HCT116 (cell line): Measurements from ENCODE around the gene OR5K2. TPM values are rescaled to one million over a fixed set of nuclear protein-coding genes. Genes with fewer than 3 reads are reported as not detected.

Experiments used
- ATAC-seq: fragments of 200-7000 bp; cut with Tn5 transposase; 2 replicates; pipeline ENCODE4 v1.9.1; 2020; ENCODE audit warnings: mild to moderate bottlenecking, moderate library complexity
- BruUV-seq: library from RNA; stranded (reverse); fragments of 400-500 nt; replicated peaks from 2 replicates; lab custom pipeline; 2021; lab: Mats Ljungman, UMichigan
- CTCF ChIA-PET: fragments of 300-600 bp; sonication (Branson Sonifier 250); formaldehyde crosslinking; loops from one replicate; lab custom pipeline; 2021; ENCODE audit warnings: antibody characterized with exemption; lab: Charles Lee
- POLR2A ChIA-PET: fragments of 300-600, 350-600 bp; sonication (Branson Sonifier 250); formaldehyde crosslinking; loops from one replicate; lab custom pipeline; 2021; ENCODE audit warnings: antibody characterized with exemption; lab: Charles Lee
- RAD21 ChIA-PET, 2 experiments: fragments of 300-600 bp; sonication (Branson Sonifier 250); formaldehyde crosslinking; loops; one replicate each; lab custom pipeline; 2023; ENCODE audit warnings: low total read pairs in 2 of 2; ENCODE audit not compliant: uncharacterized antibody in 2 of 2, unreplicated experiment in 2 of 2, low non-redundant PET in 1 of 2; lab: Charles Lee
- DNase-seq: peaks from one replicate; pipeline ENCODE4 v3.0.0-alpha.2; 2010; ENCODE audit warnings: low read depth, low spot score
- H2AFZ ChIP-seq: fragments of 200-600 bp; shearing (Covaris generic), sonication (generic); 2 replicates; pipeline ENCODE4 v1.6.1; 2017; ENCODE audit warnings: low read depth, mixed run types, mixed read lengths, antibody characterized with exemption, low read length; ENCODE audit not compliant: poor library complexity, severe bottlenecking
- H3K27ac ChIP-seq: 2 replicates; pipeline ENCODE4 v1.5.1; 2012; ENCODE audit warnings: low read depth, low read length
- H3K27me3 ChIP-seq: fragments of 200-600 bp; sonication (generic); 2 replicates; pipeline ENCODE4 v1.6.1; 2016; ENCODE audit warnings: mixed run types, low read length, mixed read lengths; ENCODE audit not compliant: insufficient read depth
- H3K36me3 ChIP-seq, 2 experiments: fragments of 200-500 bp in 1 of 2; fragments of 200-600 bp in 1 of 2; sonication (Bioruptor generic) in 1 of 2; sonication (generic) in 1 of 2; 2 replicates each; pipeline versions ENCODE4 v1.5.1 to v1.6.1; 2014 to 2016; ENCODE audit warnings: low read length in 2 of 2, inconsistent platforms in 1 of 2, mixed read lengths in 1 of 2, mixed run types in 1 of 2; ENCODE audit not compliant: insufficient read depth in 2 of 2, control insufficient read depth in 1 of 2
- H3K4me1 ChIP-seq, 2 experiments: fragments of 200-600 bp in 1 of 2; sonication (generic) in 1 of 2; 2 replicates each; pipeline versions ENCODE4 v1.5.1 to v1.6.1; 2012 to 2017; ENCODE audit warnings: low read length in 2 of 2, inconsistent platforms in 1 of 2, mild to moderate bottlenecking in 1 of 2, mixed read lengths in 1 of 2, mixed run types in 1 of 2, moderate library complexity in 1 of 2; ENCODE audit not compliant: insufficient read depth in 2 of 2, control insufficient read depth in 1 of 2
- H3K4me2 ChIP-seq: fragments of 200-600 bp; sonication (generic); 2 replicates; pipeline ENCODE4 v1.6.1; 2017; ENCODE audit warnings: mixed run types, low read length, mixed read lengths
- H3K4me3 ChIP-seq, 2 experiments: fragments of 200-600 bp in 1 of 2; sonication (generic) in 1 of 2; replicated peaks in 1 of 2; 2 replicates each; pipeline ENCODE4 v1.5.1; 2011 to 2016; ENCODE audit warnings: low read length in 2 of 2, control low read depth in 1 of 2, low read depth in 1 of 2, mild to moderate bottlenecking in 1 of 2, mixed read lengths in 1 of 2, mixed run types in 1 of 2
- H3K79me2 ChIP-seq: fragments of 200-600 bp; sonication (generic); 2 replicates; pipeline ENCODE4 v1.6.1; 2017; ENCODE audit warnings: mild to moderate bottlenecking, mixed run types, low read length, moderate library complexity, mixed read lengths; ENCODE audit not compliant: insufficient read depth
- H3K9ac ChIP-seq: fragments of 200-600 bp; sonication (generic); 2 replicates; pipeline ENCODE4 v1.6.1; 2016; ENCODE audit warnings: low read length, mixed read lengths
- H3K9me2 ChIP-seq: fragments of 200-600 bp; sonication (generic), shearing (Covaris generic); 2 replicates; pipeline ENCODE4 v1.6.1; 2017; ENCODE audit warnings: mixed run types, mild to moderate bottlenecking, moderate library complexity; ENCODE audit not compliant: insufficient read depth
- H3K9me3 ChIP-seq, 2 experiments: fragments of 200-500 bp in 1 of 2; fragments of 200-600 bp in 1 of 2; sonication (Bioruptor generic) in 1 of 2; sonication (generic) in 1 of 2; 2 replicates each; pipeline ENCODE4 v1.6.1; 2014 to 2017; ENCODE audit warnings: low read length in 2 of 2, mixed read lengths in 2 of 2, inconsistent platforms in 1 of 2, low read depth in 1 of 2, mild to moderate bottlenecking in 1 of 2, mixed run types in 1 of 2, moderate library complexity in 1 of 2; ENCODE audit not compliant: control insufficient read depth in 1 of 2, insufficient read depth in 1 of 2
- H4K20me1 ChIP-seq: fragments of 200-600 bp; sonication (generic), shearing (Covaris generic); 2 replicates; pipeline ENCODE4 v1.6.1; 2017; ENCODE audit warnings: mixed run types, mild to moderate bottlenecking, moderate library complexity; ENCODE audit not compliant: insufficient read depth
- ATF3 ChIP-seq: IDR thresholded peaks from 2 replicates; pipeline ENCODE4 v1.6.1; 2012
- CBX3 ChIP-seq: IDR thresholded peaks from 2 replicates; pipeline ENCODE4 v1.6.1; 2012; ENCODE audit warnings: low read depth
- ELF1 ChIP-seq: IDR thresholded peaks from 2 replicates; pipeline ENCODE4 v1.6.1; 2012; ENCODE audit warnings: low read depth, borderline replicate concordance
- EZH2 ChIP-seq: fragments of 200-600 bp; sonication (generic); IDR thresholded peaks from 2 replicates; pipeline ENCODE4 v1.6.1; 2017; ENCODE audit warnings: antibody characterized with exemption, mixed run types
- YY1 ChIP-seq: IDR thresholded peaks from 2 replicates; pipeline ENCODE4 v1.6.1; 2011; ENCODE audit warnings: low read length, low read depth, moderate library complexity, mild to moderate bottlenecking; ENCODE audit not compliant: insufficient replicate concordance; ENCODE audit errors: extremely low read depth
- ZBTB33 ChIP-seq: IDR thresholded peaks from 2 replicates; pipeline ENCODE4 v1.6.1; 2011; ENCODE audit warnings: mild to moderate bottlenecking, low read length, moderate library complexity; ENCODE audit not compliant: insufficient replicate concordance; ENCODE audit errors: extremely low read depth
- intact Hi-C: fragments of 100-400 bp; cut with micrococcal nuclease; formaldehyde crosslinking; loops from 2 replicates; pipeline ENCODE4 v1.10.0; 2022
- total RNA-seq: library from RNA; stranded (reverse); gene quantifications from one replicate; pipeline ENCODE4 v1.2.1, GENCODE V29; 2021; ENCODE audit not compliant: unreplicated experiment

The OR5K2 gene
- total RNA-seq, 1 experiment from 2014 or later, result not detected

- RAD21 ChIA-PET, result no interaction called here
- H3K4me1 ChIP-seq, result peaks cover 14 to 16% of the 10 kb centered on the region in 2 experiments; a peak in 3 of 4 replicates
Measured at GRCh38 chr3:98501863-98502576, 4.5 kb downstream of the OR5K2 start.

More at GRCh38 chr3:98501863-98502576, 4.5 kb downstream of the OR5K2 start:
- Histone ChIP-seq H3K9ac (no peak overlapping the region), H3K27ac (no peak overlapping the region), H3K9me3 (no peaks in the 10 kb centered on the region), H3K9me2 (no peaks in the 10 kb centered on the region), H3K4me2 (no peak overlapping the region), H4K20me1 (no peaks in the 10 kb centered on the region), H2AFZ (no peak overlapping the region), H3K36me3 (no peaks in the 10 kb centered on the region), H3K27me3 (no peaks in the 10 kb centered on the region), H3K79me2 (no peaks in the 10 kb centered on the region), H3K4me3 (no peak overlapping the region)
- ChIA-PET POLR2A (interaction anchor here (1.0 kb wide), 1 partner anchor 10 kb away, joined by 3 read pairs; no protein-coding TSS in a partner anchor), CTCF (no interaction called here)
- DNase-seq (no peak), ATAC-seq (no peak)
- TF ChIP-seq EZH2 (no peak), ATF3 (no peak), YY1 (no peak), ELF1 (no peak), ZBTB33 (no peak), CBX3 (no peak)
- no TSS peak for BruUV-seq
- intact Hi-C loops, result no loop called here
